Neural cell (in vitro differentiated cells): Measurements from ENCODE around the gene DYNC1I2. TPM values are rescaled to one million over a fixed set of nuclear protein-coding genes. Genes with fewer than 3 reads are reported as not detected.
"Not testable (repeated sequence)": the region's sequence is repeated elsewhere in the genome, so short reads cannot be mapped to it uniquely, and the experiment has no call there.

Experiments used
- H2AFZ ChIP-seq: fragments of 200-600, 300-800 bp; sonication (generic), shearing (Covaris generic); 2 replicates; pipeline ENCODE4 v1.6.0; 2014; ENCODE audit warnings: low read depth, mild to moderate bottlenecking, antibody characterized with exemption, low read length, moderate library complexity
- H3F3A ChIP-seq: fragments of 200-600 bp; shearing (Covaris generic); 2 replicates; pipeline ENCODE4 v1.6.1; 2016; ENCODE audit warnings: mild to moderate bottlenecking, moderate library complexity, mixed read lengths, antibody characterized with exemption, low read length; ENCODE audit not compliant: insufficient read depth, poor library complexity, severe bottlenecking
- H3K27ac ChIP-seq: fragments of 200-600, 300-800 bp; sonication (generic), shearing (Covaris generic); 2 replicates; pipeline ENCODE4 v1.5.1; 2014; ENCODE audit warnings: mild to moderate bottlenecking, low read length, moderate library complexity
- H3K27me3 ChIP-seq: fragments of 300-800, 200-600 bp; sonication (generic), shearing (Covaris generic); 2 replicates; pipeline ENCODE4 v1.6.0; 2014; ENCODE audit warnings: mild to moderate bottlenecking, low read depth, low read length, moderate library complexity; ENCODE audit not compliant: insufficient read depth
- H3K36me3 ChIP-seq: fragments of 300-800, 200-600 bp; sonication (generic), shearing (Covaris generic); 2 replicates; pipeline ENCODE4 v1.5.1; 2014; ENCODE audit warnings: mild to moderate bottlenecking, antibody characterized with exemption, low read length, moderate library complexity; ENCODE audit not compliant: insufficient read depth
- H3K4me2 ChIP-seq: fragments of 300-800, 200-600 bp; sonication (generic), shearing (Covaris generic); 2 replicates; pipeline ENCODE4 v1.6.0; 2014; ENCODE audit warnings: mild to moderate bottlenecking, low read length
- H3K4me3 ChIP-seq: fragments of 300-800, 200-600 bp; sonication (generic), shearing (Covaris generic); 2 replicates; pipeline ENCODE4 v1.5.1; 2014; ENCODE audit warnings: mild to moderate bottlenecking, low read length, moderate library complexity
- H3K79me2 ChIP-seq: fragments of 200-600 bp; shearing (Covaris generic); replicated peaks from 2 replicates; pipeline ENCODE4 v1.6.0; 2014; ENCODE audit warnings: mild to moderate bottlenecking, low read length, moderate library complexity; ENCODE audit not compliant: insufficient read depth
- H3K9ac ChIP-seq: fragments of 300-800, 200-600 bp; sonication (generic), shearing (Covaris generic); 2 replicates; pipeline ENCODE4 v1.6.1; 2016; ENCODE audit warnings: mild to moderate bottlenecking, low read length, mixed read lengths
- H3K9me2 ChIP-seq: fragments of 200-600 bp; shearing (Covaris generic); 2 replicates; pipeline ENCODE4 v1.6.1; 2016; ENCODE audit warnings: mild to moderate bottlenecking, low read length, mixed read lengths; ENCODE audit not compliant: insufficient read depth
- H3K9me3 ChIP-seq: fragments of 200-600, 300-800 bp; sonication (generic), shearing (Covaris generic); 2 replicates; pipeline ENCODE4 v1.6.1; 2016; ENCODE audit warnings: mild to moderate bottlenecking, mixed run types, low read length, moderate library complexity, mixed read lengths
- H4K20me1 ChIP-seq: fragments of 200-600 bp; shearing (Covaris generic); 2 replicates; pipeline ENCODE4 v1.6.1; 2016; ENCODE audit warnings: mild to moderate bottlenecking, mixed run types; ENCODE audit not compliant: insufficient read depth
- EP300 ChIP-seq: fragments of 450-650 bp; conservative IDR thresholded peaks from 2 replicates; pipeline ENCODE4 v1.6.1; 2014; ENCODE audit warnings: antibody characterized with exemption, mild to moderate bottlenecking, moderate library complexity; ENCODE audit not compliant: poor library complexity, severe bottlenecking
- EZH2 ChIP-seq: fragments of 200-600, 300-800 bp; shearing (Covaris generic), sonication (generic); IDR thresholded peaks from 2 replicates; pipeline ENCODE4 v1.6.1; 2014; ENCODE audit warnings: antibody characterized with exemption, low read length, borderline replicate concordance, mild to moderate bottlenecking; ENCODE audit not compliant: insufficient read depth, poor library complexity, severe bottlenecking
- MXI1 ChIP-seq: fragments of 450-650 bp; conservative IDR thresholded peaks from 2 replicates; pipeline ENCODE4 v1.6.1; 2014; ENCODE audit warnings: antibody characterized with exemption, mild to moderate bottlenecking; ENCODE audit not compliant: poor library complexity, severe bottlenecking
- POLR2AphosphoS5 ChIP-seq: IDR thresholded peaks from 2 replicates; pipeline ENCODE4 v1.6.1; 2012
- RAD21 ChIP-seq: fragments of 450-650 bp; conservative IDR thresholded peaks from 2 replicates; pipeline ENCODE4 v1.6.1; 2014; ENCODE audit warnings: antibody characterized with exemption, mild to moderate bottlenecking, moderate library complexity
- SMC3 ChIP-seq: fragments of 450-650 bp; conservative IDR thresholded peaks from 2 replicates; pipeline ENCODE4 v1.6.1; 2014; ENCODE audit warnings: antibody characterized with exemption, mild to moderate bottlenecking, moderate library complexity; ENCODE audit not compliant: poor library complexity
- TAF1 ChIP-seq: IDR thresholded peaks from 2 replicates; pipeline ENCODE4 v1.6.1; 2012; ENCODE audit warnings: low read depth
- polyA plus RNA-seq: library from polyadenylated mRNA; depleted of rRNA; stranded (reverse); fragments of >200 nt; gene quantifications from 2 replicates; pipeline ENCODE4 v1.2.3, GENCODE V29; 2014
- TF ChIP-seq, protein P1 (sequence below): IDR thresholded peaks from 2 replicates; pipeline ENCODE4 v1.6.1; 2012; ENCODE audit warnings: borderline replicate concordance
- TF ChIP-seq, protein P2 (sequence below): fragments of 450-650 bp; IDR thresholded peaks from 2 replicates; pipeline ENCODE4 v1.5.1; 2014; ENCODE audit warnings: antibody characterized with exemption, mild to moderate bottlenecking, moderate library complexity; ENCODE audit not compliant: poor library complexity, severe bottlenecking

DYNC1I2 gene
- polyA plus RNA-seq, 1 donor from 2014 or later: 561 TPM

DNA sequence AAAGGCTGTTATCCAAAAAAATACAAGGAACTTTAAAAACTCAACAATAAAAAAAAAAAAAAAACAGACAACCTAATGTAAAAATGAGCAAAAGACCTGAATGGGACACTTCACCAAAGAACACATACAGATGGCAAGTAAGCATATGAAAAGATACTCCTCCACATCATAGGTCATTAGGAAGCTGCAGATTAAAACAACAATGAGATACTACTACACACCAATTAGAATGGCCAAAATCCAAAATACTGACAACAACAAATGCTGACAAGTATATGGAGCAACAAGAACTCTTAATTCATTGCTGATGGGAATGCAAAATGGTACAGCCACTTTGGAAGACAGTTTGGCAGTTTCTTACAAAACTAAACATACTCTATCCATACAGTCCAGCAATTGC lies 84.2 kb downstream of the DYNC1I2 start:
- H3K36me3 ChIP-seq: peaks cover 11% of the 10 kb centered on the region

DNA sequence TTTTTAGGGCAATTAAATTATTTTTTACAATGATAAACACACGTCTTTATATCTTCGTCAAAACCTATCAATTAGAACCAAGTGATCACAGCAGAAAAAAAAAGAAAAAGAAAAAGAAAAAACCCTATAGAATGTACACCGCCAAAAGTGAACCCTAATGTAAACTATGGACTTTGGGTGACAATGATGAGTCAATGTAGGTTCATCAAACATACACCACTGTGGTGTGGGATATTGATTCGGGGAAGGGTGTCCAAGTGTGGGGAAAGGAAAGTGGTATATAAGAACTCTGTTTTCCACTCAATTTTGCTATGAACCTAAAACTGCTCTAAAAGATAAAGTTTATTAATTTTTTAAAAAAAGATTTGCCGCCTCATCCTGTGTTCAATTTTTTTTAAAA lies 85.1 kb downstream of the DYNC1I2 start:
- no peaks in the 10 kb centered on the region for H3K9me2 ChIP-seq
- no peak overlapping the region for H3K27ac ChIP-seq
- H3K4me3 ChIP-seq: no peak overlapping the region
- H2AFZ ChIP-seq: no peak overlapping the region
- peaks cover 11% of the 10 kb centered on the region for H3K36me3 ChIP-seq
- TF ChIP-seq, protein P1, sequence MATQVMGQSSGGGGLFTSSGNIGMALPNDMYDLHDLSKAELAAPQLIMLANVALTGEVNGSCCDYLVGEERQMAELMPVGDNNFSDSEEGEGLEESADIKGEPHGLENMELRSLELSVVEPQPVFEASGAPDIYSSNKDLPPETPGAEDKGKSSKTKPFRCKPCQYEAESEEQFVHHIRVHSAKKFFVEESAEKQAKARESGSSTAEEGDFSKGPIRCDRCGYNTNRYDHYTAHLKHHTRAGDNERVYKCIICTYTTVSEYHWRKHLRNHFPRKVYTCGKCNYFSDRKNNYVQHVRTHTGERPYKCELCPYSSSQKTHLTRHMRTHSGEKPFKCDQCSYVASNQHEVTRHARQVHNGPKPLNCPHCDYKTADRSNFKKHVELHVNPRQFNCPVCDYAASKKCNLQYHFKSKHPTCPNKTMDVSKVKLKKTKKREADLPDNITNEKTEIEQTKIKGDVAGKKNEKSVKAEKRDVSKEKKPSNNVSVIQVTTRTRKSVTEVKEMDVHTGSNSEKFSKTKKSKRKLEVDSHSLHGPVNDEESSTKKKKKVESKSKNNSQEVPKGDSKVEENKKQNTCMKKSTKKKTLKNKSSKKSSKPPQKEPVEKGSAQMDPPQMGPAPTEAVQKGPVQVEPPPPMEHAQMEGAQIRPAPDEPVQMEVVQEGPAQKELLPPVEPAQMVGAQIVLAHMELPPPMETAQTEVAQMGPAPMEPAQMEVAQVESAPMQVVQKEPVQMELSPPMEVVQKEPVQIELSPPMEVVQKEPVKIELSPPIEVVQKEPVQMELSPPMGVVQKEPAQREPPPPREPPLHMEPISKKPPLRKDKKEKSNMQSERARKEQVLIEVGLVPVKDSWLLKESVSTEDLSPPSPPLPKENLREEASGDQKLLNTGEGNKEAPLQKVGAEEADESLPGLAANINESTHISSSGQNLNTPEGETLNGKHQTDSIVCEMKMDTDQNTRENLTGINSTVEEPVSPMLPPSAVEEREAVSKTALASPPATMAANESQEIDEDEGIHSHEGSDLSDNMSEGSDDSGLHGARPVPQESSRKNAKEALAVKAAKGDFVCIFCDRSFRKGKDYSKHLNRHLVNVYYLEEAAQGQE: no peak
- no peak for TF ChIP-seq MXI1
- no peak for TF ChIP-seq TAF1
- no peak for TF ChIP-seq EZH2
- TF ChIP-seq EP300: no peak
- TF ChIP-seq, protein P2, sequence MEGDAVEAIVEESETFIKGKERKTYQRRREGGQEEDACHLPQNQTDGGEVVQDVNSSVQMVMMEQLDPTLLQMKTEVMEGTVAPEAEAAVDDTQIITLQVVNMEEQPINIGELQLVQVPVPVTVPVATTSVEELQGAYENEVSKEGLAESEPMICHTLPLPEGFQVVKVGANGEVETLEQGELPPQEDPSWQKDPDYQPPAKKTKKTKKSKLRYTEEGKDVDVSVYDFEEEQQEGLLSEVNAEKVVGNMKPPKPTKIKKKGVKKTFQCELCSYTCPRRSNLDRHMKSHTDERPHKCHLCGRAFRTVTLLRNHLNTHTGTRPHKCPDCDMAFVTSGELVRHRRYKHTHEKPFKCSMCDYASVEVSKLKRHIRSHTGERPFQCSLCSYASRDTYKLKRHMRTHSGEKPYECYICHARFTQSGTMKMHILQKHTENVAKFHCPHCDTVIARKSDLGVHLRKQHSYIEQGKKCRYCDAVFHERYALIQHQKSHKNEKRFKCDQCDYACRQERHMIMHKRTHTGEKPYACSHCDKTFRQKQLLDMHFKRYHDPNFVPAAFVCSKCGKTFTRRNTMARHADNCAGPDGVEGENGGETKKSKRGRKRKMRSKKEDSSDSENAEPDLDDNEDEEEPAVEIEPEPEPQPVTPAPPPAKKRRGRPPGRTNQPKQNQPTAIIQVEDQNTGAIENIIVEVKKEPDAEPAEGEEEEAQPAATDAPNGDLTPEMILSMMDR: no peak
- no peak for TF ChIP-seq POLR2AphosphoS5
- TF ChIP-seq SMC3: no peak
- TF ChIP-seq RAD21: no peak
- no peak overlapping the region for H3K4me2 ChIP-seq
- no peaks in the 10 kb centered on the region for H3F3A ChIP-seq
- no peaks in the 10 kb centered on the region for H3K27me3 ChIP-seq
- no peak overlapping the region for H3K9ac ChIP-seq
- H3K9me3 ChIP-seq: peaks cover 9% of the 10 kb centered on the region
- H4K20me1 ChIP-seq: no peaks in the 10 kb centered on the region
- no peaks in the 10 kb centered on the region for H3K79me2 ChIP-seq

More for the DNA sequence above, 84.2 kb downstream of the DYNC1I2 start:
- H3K4me2 ChIP-seq: no peak overlapping the region
- H3K27me3 ChIP-seq: no peaks in the 10 kb centered on the region
- no peaks in the 10 kb centered on the region for H3F3A ChIP-seq
- H3K9me3 ChIP-seq: peaks cover 9% of the 10 kb centered on the region
- no peaks in the 10 kb centered on the region for H4K20me1 ChIP-seq
- no peaks in the 10 kb centered on the region for H3K79me2 ChIP-seq
- H2AFZ ChIP-seq: no peak overlapping the region
- no peak overlapping the region for H3K4me3 ChIP-seq
- no peak for TF ChIP-seq POLR2AphosphoS5
- no peak for TF ChIP-seq RAD21
- no peak for TF ChIP-seq TAF1
- no peak for TF ChIP-seq MXI1
- no peak for TF ChIP-seq EP300
- no peak for TF ChIP-seq EZH2
- no peak for TF ChIP-seq SMC3
- TF ChIP-seq, protein P1: no peak
- TF ChIP-seq, protein P2: no peak
- no peaks in the 10 kb centered on the region for H3K9me2 ChIP-seq
- no peak overlapping the region for H3K27ac ChIP-seq
- no peak overlapping the region for H3K9ac ChIP-seq

DNA sequence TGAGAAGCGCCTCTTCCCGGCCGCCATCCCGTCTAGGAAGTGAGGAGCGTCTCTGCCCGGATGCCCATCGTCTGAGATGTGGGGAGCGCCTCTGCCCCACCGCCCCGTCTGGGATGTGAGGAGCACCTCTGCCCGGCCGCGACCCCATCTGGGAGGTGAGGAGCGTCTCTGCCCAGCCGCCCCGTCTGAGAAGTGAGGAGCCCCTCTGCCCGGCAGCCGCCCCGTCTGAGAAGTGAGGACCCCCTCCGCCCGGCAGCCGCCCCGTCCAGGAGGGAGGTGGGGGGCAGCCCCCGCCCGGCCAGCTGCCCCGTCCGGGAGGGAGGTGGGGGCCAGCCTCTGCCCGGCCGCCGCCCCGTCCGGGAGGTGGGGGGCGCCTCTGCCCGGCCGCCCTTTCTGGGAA lies 87.3 kb downstream of the DYNC1I2 start:
- not testable (repeated sequence) for H3K27ac ChIP-seq, H3K4me2 ChIP-seq, H3K79me2 ChIP-seq, H3K27me3 ChIP-seq, H3K9me3 ChIP-seq, H3K4me3 ChIP-seq, H2AFZ ChIP-seq, H4K20me1 ChIP-seq, H3K9me2 ChIP-seq, H3F3A ChIP-seq, H3K9ac ChIP-seq, H3K36me3 ChIP-seq
